HG03378 (cell line): ENCODE data around the gene ZBTB20.

Experiments
- ATAC-seq: cut with Tn5 transposase; IDR thresholded peaks from one replicate; pipeline ENCODE4 v1.9.1; 2021; ENCODE audit warnings: mild to moderate bottlenecking, moderate library complexity; ENCODE audit not compliant: unreplicated experiment

The ZBTB20 gene

GRCh38 chr3:115038817-115039216 is 108.3 kb downstream of the ZBTB20 start:
- no peak for ATAC-seq

GRCh38 chr3:115022835-115023398 is 124.2 kb downstream of the ZBTB20 start:
- ATAC-seq, result peak; percentile 57

- ATAC-seq, result no peak
Measured at GRCh38 chr3:115022199-115022598, 124.9 kb downstream of the ZBTB20 start.

- no peak for ATAC-seq
Measured at GRCh38 chr3:115021061-115021460, 126.0 kb downstream of the ZBTB20 start.

- no peak for ATAC-seq
Measured at GRCh38 chr3:115019900-115020299, 127.2 kb downstream of the ZBTB20 start.

- no peak for ATAC-seq
Measured at GRCh38 chr3:115018694-115019093, 128.4 kb downstream of the ZBTB20 start.

- no peak for ATAC-seq
Measured at GRCh38 chr3:115007966-115008365, 139.1 kb downstream of the ZBTB20 start.

GRCh38 chr3:115004201-115005140 is 142.6 kb downstream of the ZBTB20 start:
- ATAC-seq, result no peak

- ATAC-seq, result no peak
Measured at GRCh38 chr3:114998971-114999579, 148.0 kb downstream of the ZBTB20 start.

- no peak for ATAC-seq
Measured at GRCh38 chr3:114994554-114995341, 152.3 kb downstream of the ZBTB20 start.

- ATAC-seq, result no peak
Measured at GRCh38 chr3:114985776-114986175, 161.3 kb downstream of the ZBTB20 start.

GRCh38 chr3:114983248-114983647 is 163.8 kb downstream of the ZBTB20 start:
- ATAC-seq, result no peak

- ATAC-seq, result peak; percentile 96
Measured at GRCh38 chr3:114974387-114974786, 172.7 kb downstream of the ZBTB20 start.

- no peak for ATAC-seq
Measured at GRCh38 chr3:114973536-114973935, 173.6 kb downstream of the ZBTB20 start.

GRCh38 chr3:114967168-114967567 is 179.9 kb downstream of the ZBTB20 start:
- ATAC-seq, result no peak

GRCh38 chr3:114962189-114962588 is 184.9 kb downstream of the ZBTB20 start:
- ATAC-seq, result no peak

GRCh38 chr3:114958930-114959329 is 188.2 kb downstream of the ZBTB20 start:
- no peak for ATAC-seq

- no peak for ATAC-seq
Measured at GRCh38 chr3:114953800-114954199, 193.3 kb downstream of the ZBTB20 start.

GRCh38 chr3:114953215-114953799 is 193.8 kb downstream of the ZBTB20 start:
- no peak for ATAC-seq

- no peak for ATAC-seq
Measured at GRCh38 chr3:114942773-114943172, 204.3 kb downstream of the ZBTB20 start.
